ENCODE results near the gene CYTH1. TPM values are rescaled to one million over a fixed set of nuclear protein-coding genes. Genes with fewer than 3 reads are reported as not detected.

Gene CYTH1
- total and polyA plus RNA-seq, 10 of the 15 experiments (the other 5 are each of a cell fraction or from before 2014, with no cell fraction given): 6.6 to 188 (median 145) TPM

GRCh38 chr17:78687944-78688343 lies 94.1 kb downstream of the CYTH1 start (continued):
- TF ChIP-seq ZBTB40 (IDR thresholded peaks at IDR 0.05; ENCODE audit: borderline replicate concordance) (no peak), HDGF (IDR thresholded peaks at IDR 0.05) (no peak), KDM1A (IDR thresholded peaks at IDR 0.05; ENCODE audit: borderline replicate concordance) (no peak), CREB1 (IDR thresholded peaks at IDR 0.05; ENCODE audit: low read depth) (no peak), REST (IDR thresholded peaks at IDR 0.05; ENCODE audit: low read depth, low read length) (no peak), TAF1 (IDR thresholded peaks at IDR 0.05; ENCODE audit: borderline replicate concordance, low read depth, low read length) (no peak), MTA2 (IDR thresholded peaks at IDR 0.05; ENCODE audit: low read depth) (peak; percentile 38; the same call in 1 of the 2 replicates), IRF4 (IDR thresholded peaks at IDR 0.05; ENCODE audit: low read depth, low read length) (peak; percentile 28; the same call in 1 of the 2 replicates), TBL1XR1 (IDR thresholded peaks at IDR 0.05; ENCODE audit: low read depth, low read length) (no peak), CBX5 (IDR thresholded peaks at IDR 0.05; ENCODE audit: low read depth) (no peak), SIN3A (IDR thresholded peaks at IDR 0.05; ENCODE audit: low read depth, low read length) (no peak), SMAD1 (IDR thresholded peaks at IDR 0.05; ENCODE audit: low read depth, partially characterized antibody) (no peak), ZNF384 (IDR thresholded peaks at IDR 0.05; ENCODE audit: borderline replicate concordance, low read depth, low read length) (no peak), RELB (IDR thresholded peaks at IDR 0.05; ENCODE audit: low read depth) (no peak), ZNF217 (IDR thresholded peaks at IDR 0.05) (no peak), BHLHE40 (IDR thresholded peaks at IDR 0.05; ENCODE audit: borderline replicate concordance in 1 of 2, low read depth in 2 of 2, low read length in 1 of 2) (peak in 1 of 2 experiments; percentile 54; a peak in 1 of 4 replicates), CBFB (IDR thresholded peaks at IDR 0.05; ENCODE audit: low read depth) (no peak), SIX5 (IDR thresholded peaks at IDR 0.05; ENCODE audit: low read depth, low read length, severe bottlenecking) (no peak), ETV6 (conservative IDR thresholded peaks at IDR 0.05 in 1 of 2, IDR thresholded peaks at IDR 0.05 in 1 of 2; ENCODE audit: borderline replicate concordance in 1 of 2, low read depth in 1 of 2) (no peak), ZNF622 (IDR thresholded peaks at IDR 0.05) (no peak)
- TF ChIP-seq, protein P1, sequence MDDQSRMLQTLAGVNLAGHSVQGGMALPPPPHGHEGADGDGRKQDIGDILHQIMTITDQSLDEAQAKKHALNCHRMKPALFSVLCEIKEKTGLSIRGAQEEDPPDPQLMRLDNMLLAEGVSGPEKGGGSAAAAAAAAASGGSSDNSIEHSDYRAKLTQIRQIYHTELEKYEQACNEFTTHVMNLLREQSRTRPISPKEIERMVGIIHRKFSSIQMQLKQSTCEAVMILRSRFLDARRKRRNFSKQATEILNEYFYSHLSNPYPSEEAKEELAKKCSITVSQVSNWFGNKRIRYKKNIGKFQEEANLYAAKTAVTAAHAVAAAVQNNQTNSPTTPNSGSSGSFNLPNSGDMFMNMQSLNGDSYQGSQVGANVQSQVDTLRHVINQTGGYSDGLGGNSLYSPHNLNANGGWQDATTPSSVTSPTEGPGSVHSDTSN (IDR thresholded peaks at IDR 0.05; ENCODE audit: insufficient replicate concordance, low read depth, low read length): no peak

Measured in GM12878 (cell line).